GM19328 (cell line): ENCODE measurements around the gene C10orf95.

Source experiments
- ATAC-seq: cut with Tn5 transposase; IDR thresholded peaks from one replicate; pipeline ENCODE4 v1.9.1; 2021; ENCODE audit warnings: mild to moderate bottlenecking, moderate library complexity; ENCODE audit not compliant: unreplicated experiment

Gene C10orf95

DNA sequence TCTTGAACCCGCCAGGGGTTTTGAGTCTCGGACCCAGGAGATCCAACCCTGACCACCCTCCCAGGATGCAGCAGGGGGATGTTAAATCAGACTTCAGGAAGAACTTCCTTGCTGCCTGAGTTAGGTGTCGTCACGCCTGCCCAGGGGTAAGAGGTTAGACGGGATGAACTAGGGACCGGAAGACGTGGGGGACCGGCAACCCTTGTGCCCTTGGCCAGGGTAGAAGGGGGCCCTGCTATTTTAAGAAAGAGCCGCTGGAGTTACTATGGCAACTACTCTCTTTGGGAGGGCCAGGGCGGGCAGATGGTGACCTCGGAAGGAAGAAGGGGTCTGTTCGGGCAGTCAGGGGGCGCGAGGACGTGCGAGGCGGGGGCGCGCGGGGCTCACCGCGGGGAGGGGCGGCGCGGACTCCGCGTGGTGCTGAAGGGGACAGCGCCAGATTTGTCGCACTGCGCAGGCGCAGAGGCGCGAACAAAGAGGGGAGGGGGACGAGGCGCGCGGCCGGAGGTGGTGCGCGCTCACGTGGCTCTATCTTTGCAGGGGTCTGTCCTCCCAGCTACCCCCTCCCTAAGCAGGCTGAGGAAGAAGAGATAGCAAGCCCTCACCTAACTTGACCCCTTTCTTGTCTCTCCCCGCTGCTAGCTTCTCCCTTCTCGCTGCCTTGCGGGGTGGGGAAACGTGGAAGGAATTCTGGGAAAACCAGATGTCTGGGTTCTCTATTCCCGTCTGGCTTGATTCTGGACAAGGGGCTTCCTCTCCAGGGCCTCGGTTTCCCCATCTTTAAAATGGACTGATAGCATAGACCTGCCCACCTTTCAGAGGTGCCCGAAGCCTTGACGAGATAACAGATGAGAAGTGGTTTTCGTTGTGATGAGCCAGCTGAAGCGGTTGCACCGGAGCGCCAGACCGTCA is 31.8 kb downstream of the C10orf95 start:
- ATAC-seq: no peak

DNA sequence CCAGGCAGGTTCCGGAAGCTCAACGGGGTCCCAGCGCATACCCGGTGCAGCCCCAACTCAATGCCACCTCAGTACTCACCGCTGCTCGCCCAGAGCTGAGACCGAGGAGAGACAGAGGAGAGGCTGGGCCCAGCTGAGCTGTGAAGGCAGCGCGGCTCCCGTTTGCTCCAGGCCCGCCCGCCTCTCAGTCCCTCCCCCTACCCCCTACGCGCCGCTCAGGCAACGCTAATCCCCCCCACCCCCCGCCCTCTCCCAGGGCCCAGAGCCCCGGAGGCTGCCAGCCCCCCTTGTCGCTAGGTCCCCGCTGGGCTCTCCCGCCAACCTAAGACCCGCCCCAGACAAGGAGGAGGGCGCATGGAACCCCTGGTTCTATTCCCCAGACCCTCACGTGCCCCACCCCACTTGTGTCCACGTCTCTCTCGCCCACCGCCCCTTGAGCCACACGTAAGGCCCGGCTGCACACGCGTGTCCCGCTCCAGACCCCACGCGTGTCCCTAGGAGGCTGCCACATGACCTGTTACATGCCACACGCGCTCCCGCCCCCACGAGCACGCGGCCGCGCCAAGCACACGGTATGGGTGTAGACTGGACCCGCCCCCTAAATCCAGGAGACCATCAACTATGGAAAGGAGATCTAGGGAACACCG is 32.6 kb downstream of the C10orf95 start, which contains the start of gene PSD:
Gene PSD (minus strand): TSS at position 164 of the 647 bp plus-strand sequence. CDS start 1,747 bp downstream, outside the sequence.
- ATAC-seq: no peak

DNA sequence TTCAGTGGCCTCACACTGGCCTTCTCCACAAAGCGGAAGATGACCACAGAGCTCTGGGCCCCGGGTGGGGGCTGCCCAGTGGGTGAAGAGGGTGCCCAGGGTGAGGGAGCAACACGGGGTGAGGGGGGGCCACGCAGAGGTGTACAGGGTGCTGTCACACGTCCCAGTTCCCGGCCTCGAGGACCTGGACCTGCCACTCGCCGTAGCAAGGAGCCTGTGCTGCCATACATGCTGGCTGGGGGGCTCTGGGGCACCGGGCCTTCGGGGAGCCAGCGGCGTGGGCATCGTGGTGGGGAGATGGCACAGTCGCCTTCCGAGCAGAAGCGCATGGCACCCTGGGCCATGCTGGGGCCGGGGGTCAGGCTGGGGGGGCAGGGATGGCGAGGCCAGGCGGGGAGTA is 34.6 kb downstream of the C10orf95 start:
- ATAC-seq: no peak

DNA sequence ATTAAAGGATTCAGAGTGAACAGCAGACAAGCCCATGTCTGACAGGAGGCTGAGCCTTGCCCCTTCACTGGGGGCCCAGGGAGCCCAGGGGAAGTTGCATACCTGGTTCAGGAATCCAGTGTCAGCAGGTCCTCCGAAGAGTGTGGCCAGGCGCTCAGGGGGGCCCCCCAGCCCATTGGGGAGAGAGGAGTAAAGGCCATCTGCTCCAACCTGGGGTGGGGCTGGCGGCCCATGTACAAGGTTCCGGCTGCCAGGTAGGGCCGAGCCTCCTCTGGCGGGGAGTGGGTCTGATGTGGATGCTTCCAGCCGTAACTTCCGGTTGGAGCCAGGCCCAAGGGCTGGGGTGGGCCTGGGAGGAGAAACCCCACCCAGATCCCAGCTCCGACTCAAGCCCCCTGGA is 35.1 kb downstream of the C10orf95 start:
- no peak for ATAC-seq

DNA sequence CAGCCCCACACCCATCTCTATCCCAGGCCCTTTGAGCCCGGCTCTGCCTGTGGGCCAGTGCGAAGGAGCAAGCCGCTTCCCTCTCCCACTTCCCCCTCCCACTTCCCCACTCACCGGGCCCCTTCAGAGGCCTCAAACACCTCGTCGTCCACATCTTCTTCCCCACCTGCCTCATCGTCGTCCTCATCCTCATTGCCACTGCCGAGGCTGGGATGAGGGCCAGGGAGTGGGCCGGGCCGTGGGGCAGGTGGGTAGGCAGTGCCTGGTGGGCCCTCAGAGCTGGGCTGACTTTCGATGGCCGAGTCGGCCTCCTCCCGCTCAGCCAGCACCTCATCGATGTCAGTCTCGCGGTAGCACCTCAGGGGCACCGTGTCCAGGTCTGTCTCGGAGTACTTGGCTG is 36.6 kb downstream of the C10orf95 start:
- no peak for ATAC-seq

DNA sequence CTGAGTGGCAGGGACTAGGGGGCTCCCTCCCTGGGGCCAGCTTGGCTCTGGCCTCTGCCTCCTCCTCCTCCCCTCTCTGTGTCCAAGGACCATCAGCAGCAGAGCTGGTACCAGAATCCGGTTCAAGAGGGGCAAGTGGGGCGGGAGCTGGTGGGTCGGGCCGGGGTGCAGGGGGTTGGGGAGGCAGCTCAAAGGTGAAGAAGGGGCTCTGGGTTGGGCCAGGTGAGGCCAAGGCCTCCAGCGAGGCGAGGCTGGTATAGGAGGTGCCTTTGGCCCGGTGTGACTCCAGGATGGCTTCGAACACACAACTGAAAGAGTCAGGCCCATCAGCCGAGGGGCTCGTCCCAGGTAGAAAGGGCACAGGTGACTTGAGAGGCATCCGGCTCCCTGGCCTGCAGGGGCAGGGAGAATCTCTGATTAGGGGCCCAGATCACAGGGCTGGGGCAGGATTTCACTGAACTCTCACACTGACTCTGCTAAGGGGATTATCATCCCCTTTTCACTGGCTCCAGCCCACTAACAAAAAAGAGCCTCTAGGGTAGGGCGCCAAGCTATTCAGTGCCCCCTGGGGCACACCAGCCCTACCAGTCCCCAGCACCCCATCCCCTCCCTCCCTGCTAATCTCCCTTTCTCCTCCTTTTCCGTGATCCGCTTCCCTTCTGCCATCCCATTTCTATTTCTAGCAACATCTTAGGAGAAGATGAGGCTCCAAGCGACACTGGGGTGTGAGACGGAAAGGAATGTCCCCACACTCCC is 37.4 kb downstream of the C10orf95 start:
- no peak for ATAC-seq

DNA sequence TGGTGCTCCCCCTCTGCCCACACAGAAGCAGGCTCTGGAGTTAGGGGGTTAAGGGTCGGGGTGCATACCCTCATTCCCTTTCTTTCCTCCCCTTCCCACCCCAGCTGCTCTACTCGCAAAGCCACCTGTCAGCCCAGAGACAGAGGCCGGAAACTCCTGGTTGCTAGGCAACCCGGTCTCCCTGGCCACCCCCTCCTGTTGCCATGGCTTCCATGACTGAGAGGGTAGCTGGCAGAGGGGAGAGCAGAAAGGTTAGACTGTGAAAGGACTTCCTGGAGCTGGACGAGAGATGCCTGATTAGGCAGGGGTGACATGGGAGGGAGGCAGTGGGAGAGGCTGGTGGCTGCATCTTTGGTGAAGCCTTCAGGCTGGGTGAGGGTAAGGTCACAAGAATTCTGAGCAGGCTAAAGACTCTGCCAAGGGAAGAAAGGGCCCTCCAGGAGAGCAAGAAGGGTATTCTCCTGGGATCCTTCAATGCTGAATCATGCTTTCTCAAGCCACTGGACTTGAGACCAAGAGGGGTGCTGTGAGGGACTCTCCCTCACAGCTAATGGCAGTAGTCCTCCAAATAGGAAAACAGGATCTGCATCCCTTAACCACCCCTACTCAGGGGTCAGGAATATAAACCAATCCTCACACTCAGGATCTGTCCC is 38.2 kb downstream of the C10orf95 start:
- ATAC-seq: no peak

DNA sequence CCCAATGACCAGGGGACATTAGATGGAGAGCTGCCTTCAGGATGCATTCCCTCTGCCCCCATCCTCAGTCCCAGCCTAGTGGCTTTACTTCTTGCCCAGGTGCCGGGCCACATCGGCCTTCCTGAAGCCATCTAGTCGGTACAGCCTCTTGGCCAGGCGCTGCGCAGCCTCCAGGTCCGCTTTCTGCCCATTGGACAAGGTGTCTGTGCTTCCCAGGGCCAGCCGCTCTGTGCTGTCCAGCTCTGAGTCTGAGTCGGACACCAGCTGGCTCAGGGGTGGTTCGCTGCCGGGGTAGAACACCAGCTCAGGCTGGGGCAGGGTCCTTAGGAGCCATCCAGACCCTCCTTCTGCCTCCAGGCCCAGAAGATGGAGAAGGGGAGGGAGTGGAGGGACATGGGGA is 39.0 kb downstream of the C10orf95 start:
- no peak for ATAC-seq

DNA sequence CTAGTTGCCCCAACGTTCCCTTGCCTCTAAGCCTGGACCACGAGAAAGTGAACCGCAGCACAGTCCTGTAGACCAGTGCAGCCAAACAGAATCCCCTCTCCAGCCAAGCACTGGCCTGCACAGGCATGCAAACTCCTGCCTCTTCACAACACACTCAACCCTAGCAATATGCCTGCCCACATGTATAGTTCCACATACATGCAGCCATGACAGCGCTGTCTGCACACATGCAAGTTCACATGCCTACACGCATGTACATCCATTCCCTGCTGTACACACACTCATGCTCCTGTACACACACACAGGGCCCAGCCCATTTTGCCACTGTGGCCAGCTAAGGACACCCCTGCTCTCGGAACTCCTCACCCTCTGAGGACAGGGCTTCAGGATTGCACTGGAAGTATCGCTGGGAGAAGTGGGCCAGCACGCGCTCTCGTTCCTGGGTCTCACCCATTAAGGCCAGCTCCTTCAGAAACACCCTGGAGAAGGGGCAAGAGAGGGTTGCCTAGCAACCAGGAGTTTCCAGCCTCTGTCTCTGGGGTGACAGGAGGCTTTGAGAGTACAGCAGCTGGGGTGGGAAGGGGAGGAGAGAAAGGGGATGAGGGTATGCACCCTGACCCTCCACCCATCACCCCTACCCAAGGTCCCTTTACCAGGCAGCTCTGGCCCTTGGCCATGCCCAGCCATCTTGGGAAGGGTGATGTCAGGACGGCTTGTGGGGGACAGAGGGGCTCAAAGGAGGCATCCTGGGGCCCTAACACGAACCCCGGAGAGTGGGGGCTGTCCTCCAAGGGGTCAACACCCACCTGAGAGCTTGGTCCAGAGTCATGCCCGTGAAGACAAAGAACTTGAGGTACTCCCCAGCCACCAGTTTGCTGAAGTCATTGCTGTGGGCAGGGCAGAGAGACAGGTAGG is 39.7 kb downstream of the C10orf95 start:
- ATAC-seq: no peak

DNA sequence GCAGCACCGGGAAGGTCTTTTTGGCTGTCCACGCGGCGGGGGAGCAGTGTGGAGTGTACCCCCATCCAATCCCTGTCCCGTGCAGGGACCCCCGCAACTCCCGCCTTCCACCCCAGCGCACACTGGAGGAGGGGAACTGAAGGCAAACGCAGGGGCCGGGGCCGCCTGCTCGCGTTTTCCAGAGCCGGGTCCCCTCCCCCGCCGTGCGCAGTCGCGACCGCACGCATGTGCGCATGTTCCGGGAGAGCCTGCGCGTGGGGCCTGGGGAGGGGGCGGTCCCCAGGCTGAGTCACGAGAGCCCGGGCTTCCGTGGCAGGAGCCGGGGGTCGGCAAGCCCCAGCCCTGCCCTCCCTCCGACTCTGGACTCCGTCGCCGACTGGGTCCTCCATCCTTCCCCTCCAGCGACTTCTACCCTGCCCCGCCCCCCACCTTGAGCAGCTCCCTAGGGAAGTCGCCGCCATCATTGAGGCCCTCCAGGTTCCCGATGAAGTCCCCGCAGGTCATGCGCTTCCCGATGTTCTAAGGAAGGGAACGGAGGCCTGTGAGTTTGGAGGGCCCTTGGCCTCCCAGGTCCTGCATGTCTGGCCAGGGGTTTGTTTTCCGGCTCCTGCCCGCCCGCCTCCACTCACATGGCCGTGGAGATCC is 40.8 kb downstream of the C10orf95 start:
- no peak for ATAC-seq

DNA sequence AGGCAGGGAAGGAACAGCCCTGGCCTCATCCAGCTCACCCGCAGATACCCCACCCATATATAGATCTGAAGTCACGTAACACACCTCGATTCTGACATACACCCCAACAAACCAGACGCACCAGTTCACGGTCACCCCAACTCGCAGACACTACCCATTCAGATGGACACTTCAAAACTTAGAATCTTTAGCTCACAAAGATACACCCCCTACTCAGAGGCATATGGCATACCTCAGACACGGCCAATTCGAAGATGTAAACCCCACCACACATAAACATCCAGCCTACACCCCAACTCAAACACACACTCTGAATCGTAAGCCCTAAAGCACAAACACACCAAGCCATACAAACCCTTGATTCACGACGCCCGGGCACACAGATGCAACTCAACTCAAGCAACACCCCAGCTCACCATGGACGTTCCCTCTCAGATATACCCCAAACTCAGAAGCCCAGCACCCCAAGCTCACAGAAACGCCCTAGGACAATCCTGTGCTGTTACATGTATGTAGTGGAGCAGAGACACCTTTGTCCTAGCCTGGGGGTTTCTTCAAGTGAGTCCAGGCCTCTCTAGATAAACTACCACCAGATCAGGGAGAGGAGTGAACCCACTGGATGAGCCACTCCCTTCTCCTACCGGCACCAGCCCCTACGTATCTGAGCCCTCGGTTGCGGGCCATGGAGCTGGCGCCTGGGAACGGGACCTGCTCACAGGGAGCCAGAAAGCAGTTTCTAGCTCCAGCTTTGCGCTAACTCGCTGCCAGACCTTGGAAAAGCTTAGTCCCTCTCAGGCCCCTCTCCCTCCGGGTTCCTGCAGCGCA is 41.5 kb downstream of the C10orf95 start:
- ATAC-seq: no peak

DNA sequence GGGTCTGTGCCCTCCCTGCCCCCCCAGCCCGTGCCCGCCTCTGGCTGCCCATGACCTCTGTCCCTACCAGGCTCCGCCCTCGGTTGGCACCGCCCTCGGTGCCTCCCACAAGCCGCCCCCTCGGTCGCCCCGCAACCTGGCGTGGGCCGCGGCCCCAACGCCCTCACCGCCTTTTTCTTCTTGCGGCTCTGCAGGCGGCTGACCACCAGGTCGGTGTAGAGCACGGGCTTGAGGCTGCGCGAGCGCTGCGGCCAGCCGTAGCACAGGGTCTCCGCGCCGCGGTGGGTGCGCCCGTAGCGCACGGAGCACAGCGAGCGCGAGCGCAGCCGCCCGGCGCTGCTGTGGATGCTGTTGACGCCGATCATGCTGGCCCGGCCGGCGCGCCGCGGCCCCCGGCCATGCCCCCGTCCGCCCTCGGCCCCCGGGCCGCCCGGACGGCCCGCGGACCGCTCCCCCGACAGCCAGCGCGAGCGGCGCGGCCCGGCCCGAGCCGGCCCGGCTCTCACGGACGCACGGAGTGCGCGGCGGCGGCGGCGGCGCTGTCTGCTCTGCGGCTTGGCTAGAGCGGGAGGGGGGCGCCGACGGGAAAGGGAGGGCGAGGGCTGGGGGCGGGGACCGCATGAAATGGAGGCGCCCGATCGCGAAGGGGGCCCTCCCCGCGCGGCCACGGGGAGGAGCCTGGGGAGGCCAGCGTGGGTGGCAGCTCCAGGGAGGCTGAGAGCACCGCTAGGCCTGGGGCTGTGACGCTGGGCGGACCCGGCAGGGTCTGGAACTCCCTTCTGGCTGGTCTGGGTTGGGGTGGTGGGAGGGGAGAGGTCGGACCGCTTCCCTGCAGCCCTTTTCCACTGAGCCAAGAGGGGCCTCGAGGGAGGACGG is 42.4 kb downstream of the C10orf95 start:
- no peak for ATAC-seq

DNA sequence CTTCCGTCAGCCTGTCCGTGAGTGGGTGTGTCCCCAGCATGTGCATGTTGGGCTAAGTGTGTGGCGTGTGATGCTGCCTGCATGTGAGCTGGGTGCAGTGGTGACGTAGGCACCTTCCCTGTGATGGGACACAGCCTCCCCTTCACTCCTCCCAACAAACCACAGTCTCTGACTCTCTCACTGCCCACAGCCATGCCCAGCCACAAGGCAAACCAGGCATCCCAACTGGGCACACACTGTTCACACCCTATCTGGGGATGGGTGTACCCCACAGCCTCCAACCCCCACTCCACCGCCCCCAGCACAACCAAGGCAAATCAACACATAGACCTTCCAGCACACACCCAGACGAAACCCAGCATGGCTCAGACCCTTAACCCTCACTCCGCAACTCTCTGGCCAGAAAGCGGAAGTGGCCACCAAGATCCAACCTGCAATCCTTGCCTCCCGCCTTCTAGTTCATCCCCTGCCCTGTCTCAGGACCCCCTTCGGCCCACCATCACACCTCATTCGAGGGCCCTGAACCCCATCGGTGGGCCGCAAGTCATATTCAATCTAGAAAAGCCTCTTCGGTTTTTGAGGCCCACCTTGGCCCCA is 43.1 kb downstream of the C10orf95 start:
- ATAC-seq: no peak

DNA sequence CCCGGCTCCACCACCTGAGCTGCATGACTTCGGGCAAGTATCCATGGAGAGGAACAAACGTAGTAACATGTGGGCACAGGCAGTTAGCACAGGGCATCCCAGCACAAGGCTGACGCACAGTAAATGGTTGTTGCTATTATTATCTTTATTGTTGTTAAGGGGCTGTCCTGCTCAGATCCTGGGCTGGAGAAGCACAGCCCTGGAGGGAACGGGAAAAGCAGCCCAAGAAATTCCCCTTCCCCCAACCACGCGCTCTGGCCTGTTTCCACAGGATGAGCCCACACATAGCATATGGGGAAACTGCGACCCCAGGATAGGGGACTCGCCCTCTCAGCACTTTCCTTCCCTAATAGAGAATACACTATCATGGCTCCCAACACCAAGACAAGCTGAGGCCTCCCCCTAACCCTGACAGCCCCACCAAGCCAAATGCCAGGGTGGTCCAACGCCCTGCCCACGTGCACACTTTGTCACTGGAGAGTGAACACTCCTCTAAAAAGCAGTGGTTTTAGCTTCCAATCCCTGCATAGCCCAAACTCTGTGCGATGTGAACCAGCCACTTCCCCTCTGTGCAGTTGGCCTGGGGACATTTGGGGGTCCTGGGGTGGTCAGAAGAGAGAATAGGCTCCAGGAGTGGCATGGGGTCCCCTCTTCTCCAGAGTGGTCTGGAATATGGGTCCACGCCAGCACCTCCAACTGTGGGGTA is 43.8 kb downstream of the C10orf95 start:
- ATAC-seq: no peak

DNA sequence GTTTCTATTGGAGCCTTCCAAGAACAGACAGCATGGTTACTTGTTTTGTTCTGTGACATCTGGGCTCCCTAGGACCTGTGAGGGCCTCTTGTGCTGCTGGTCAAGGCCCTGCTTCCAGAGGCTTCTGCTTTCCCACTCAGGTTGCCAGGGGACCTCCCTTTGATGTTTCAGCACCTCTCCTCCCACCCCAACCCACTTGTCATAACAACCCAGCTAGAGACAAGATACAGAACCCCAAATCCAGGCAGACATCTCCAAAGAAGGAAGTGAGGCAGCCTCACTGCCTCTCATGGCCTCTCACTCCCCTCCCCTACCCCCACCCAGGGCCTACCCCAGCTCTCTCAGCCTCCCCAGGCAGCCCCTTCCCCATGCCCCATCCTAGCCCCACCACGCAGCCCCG is 44.5 kb downstream of the C10orf95 start:
- ATAC-seq: no peak

DNA sequence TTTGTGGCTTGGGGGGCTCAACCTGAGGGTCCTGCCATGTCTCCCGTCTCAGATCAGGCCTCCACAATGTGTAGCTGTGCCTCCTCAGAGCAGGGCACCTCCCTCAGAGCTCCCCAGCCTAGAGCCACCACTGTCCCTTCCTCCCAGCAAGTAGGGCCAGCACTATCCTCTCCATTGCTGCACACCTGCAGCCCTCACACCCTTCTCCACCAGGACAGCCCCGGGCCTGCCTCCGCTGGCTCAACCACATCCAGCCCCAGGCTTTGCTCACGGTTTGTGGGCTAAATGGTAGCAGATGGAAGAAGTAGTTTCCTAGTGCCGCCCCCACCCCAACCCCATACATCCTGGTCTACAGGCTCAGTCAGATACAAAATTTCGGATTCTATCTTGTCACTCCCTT is 45.7 kb downstream of the C10orf95 start:
- no peak for ATAC-seq
